ENCODE results near the gene NABP1. TPM values are rescaled to one million over a fixed set of nuclear protein-coding genes. Genes with fewer than 3 reads are reported as not detected.

NABP1 gene
- total RNA-seq, 1 experiment from 2014 or later = 3.2 TPM

- Histone ChIP-seq H2BK15ac (ENCODE audit: low read depth, low read length) (no peak overlapping the region), H2BK120ac (ENCODE audit: low read depth, low read length, poor library complexity, severe bottlenecking) (no peak overlapping the region), H3K79me1 (ENCODE audit: insufficient read depth, low read depth, low read length, poor library complexity, severe bottlenecking) (no peaks in the 10 kb centered on the region), H3K18ac (ENCODE audit: insufficient read length, low read depth, low read length) (no peak overlapping the region), H3K27me3 (ENCODE audit: insufficient read depth, low read length) (no peaks in the 10 kb centered on the region), H3T11ph (ENCODE audit: low read length) (no peak overlapping the region), H3K23me2 (ENCODE audit: insufficient read length, low read depth, low read length, poor library complexity, severe bottlenecking) (no peaks in the 10 kb centered on the region), H2BK12ac (ENCODE audit: insufficient read length, low read depth, low read length) (no peak overlapping the region), H3K56ac (ENCODE audit: insufficient read length, low read depth, low read length) (no peak overlapping the region), H2BK20ac (ENCODE audit: low read depth, low read length, poor library complexity, severe bottlenecking) (no peak overlapping the region), H3K9me3 (ENCODE audit: control insufficient read depth, low read depth, low read length) (no peaks in the 10 kb centered on the region), H3K4me1 (ENCODE audit: insufficient read depth, low read length) (0 out of 2 replicates have a peak, but pooled peaks cover 2% of the 10 kb centered on the region), H2BK5ac (ENCODE audit: insufficient read length, low read length) (no peak overlapping the region), H3K9ac (ENCODE audit: extremely low read depth, insufficient read length, low read length) (no peak overlapping the region), H4K91ac (ENCODE audit: insufficient read length, low read depth, low read length) (no peak overlapping the region), H3K14ac (ENCODE audit: insufficient read depth, low read length) (no peak overlapping the region), H3K4me2 (ENCODE audit: insufficient read depth, insufficient read length, low read length) (no peak overlapping the region), H3K4ac (ENCODE audit: low read depth, low read length) (no peak overlapping the region), H3K27ac (ENCODE audit: insufficient read length, low read depth, low read length) (no peak overlapping the region), H4K8ac (replicated peaks; ENCODE audit: insufficient read length, low read depth, low read length) (no peak overlapping the region), H2AFZ (ENCODE audit: low read length) (no peak overlapping the region), H2AK5ac (ENCODE audit: insufficient read length, low read length) (no peak overlapping the region), H3K23ac (ENCODE audit: insufficient read length, low read depth, low read length) (no peak overlapping the region), H4K20me1 (ENCODE audit: control insufficient read depth, insufficient read depth, insufficient read length) (no peaks in the 10 kb centered on the region), H3K79me2 (ENCODE audit: insufficient read depth, low read length) (no peaks in the 10 kb centered on the region), H4K5ac (ENCODE audit: insufficient read length, low read depth, low read length) (no peak overlapping the region)
- DNase-seq = no peak
- Mint-ChIP-seq H3K4me3 (no peak overlapping the region), H3K9me3 (no peaks in the 10 kb centered on the region), H3K4me1 (peaks cover 4 to 6% of the 10 kb centered on the region in 2 experiments), H3K27me3 (ENCODE audit: low read depth) (no peaks in the 10 kb centered on the region), H3K27ac (no peak overlapping the region), H3K36me3 (ENCODE audit: insufficient read depth in 1 of 3, low read depth in 3 of 3) (no peaks in the 10 kb centered on the region)
- WGBS (ENCODE audit: extremely low coverage, insufficient read length, low lambda C conversion rate) = no CpG with 5 or more reads among the region's 3 CpGs
- no peak for TF ChIP-seq CTCF (conservative IDR thresholded peaks at IDR 0.05)
Observed at GRCh38 chr2:191632426-191632825, 45.5 kb upstream of the NABP1 start.

Measured in H9 (cell line).